Nephron (organoid): ENCODE data around the gene RAB17.

Experiments used
- H3K27ac Mint-ChIP-seq, 3 experiments: 2 replicates each; pipeline ENCODE4 v1.8.0; 2020; ENCODE audit warnings: mixed read lengths in 3 of 3, mild to moderate bottlenecking in 2 of 3, moderate library complexity in 1 of 3
- H3K27me3 Mint-ChIP-seq: 2 replicates; pipeline ENCODE4 v1.8.0; 2021; ENCODE audit warnings: low read depth, mild to moderate bottlenecking, moderate library complexity, mixed read lengths
- H3K36me3 Mint-ChIP-seq: 2 replicates; pipeline ENCODE4 v1.8.0; 2020; ENCODE audit warnings: low read depth, mixed read lengths
- H3K4me1 Mint-ChIP-seq: 2 replicates; pipeline ENCODE4 v1.8.0; 2020; ENCODE audit warnings: mixed read lengths
- H3K4me3 Mint-ChIP-seq, 3 experiments: 2 replicates each; pipeline ENCODE4 v1.8.0; 2020; ENCODE audit warnings: mild to moderate bottlenecking in 3 of 3, mixed read lengths in 3 of 3, moderate library complexity in 2 of 3
- H3K9me3 Mint-ChIP-seq: 2 replicates; pipeline ENCODE4 v1.8.0; 2020; ENCODE audit warnings: mixed read lengths
- CTCF ChIP-seq, 3 experiments: fragments of 200-600 bp; sonication (generic); IDR thresholded peaks; one replicate each; pipeline ENCODE4 v1.5.0; 2021; ENCODE audit warnings: antibody characterized with exemption in 3 of 3; ENCODE audit not compliant: unreplicated experiment in 3 of 3

RAB17 gene

DNA sequence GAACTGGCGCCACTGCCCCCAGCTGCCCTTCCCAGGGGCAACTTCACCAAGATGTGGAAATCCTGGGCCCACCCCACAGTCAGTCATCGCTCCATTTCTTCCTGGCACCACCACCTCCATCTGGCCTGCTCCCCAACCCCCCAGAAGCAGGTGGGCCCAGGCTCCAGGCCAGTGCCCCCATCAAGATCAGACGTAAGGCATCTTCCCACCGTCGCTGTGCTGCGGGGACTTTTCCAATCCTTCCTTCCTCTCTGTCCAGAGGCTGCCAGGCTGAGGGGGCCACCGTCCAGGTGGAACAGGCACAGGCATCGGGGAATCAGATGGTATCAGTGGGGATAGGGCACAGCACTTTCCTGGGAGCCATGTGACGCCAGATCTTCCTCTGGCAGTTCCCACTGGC lies 16.1 kb downstream of the RAB17 start:
- no peak for TF ChIP-seq CTCF (IDR thresholded peaks at IDR 0.05; ENCODE audit: unreplicated experiment in 3 of 3)
- H3K27ac Mint-ChIP-seq: no peak overlapping the region
- no peaks in the 10 kb centered on the region for H3K9me3 Mint-ChIP-seq
- H3K4me3 Mint-ChIP-seq: no peak overlapping the region
- no peaks in the 10 kb centered on the region for H3K36me3 Mint-ChIP-seq
- peaks cover 20% of the 10 kb centered on the region for H3K4me1 Mint-ChIP-seq
- peaks cover 14% of the 10 kb centered on the region for H3K27me3 Mint-ChIP-seq

- peak overlapping the region in 1 of 3 experiments; percentile 28 for H3K4me3 Mint-ChIP-seq
- H3K36me3 Mint-ChIP-seq: no peaks in the 10 kb centered on the region
- no peak for TF ChIP-seq CTCF (IDR thresholded peaks at IDR 0.05; ENCODE audit: unreplicated experiment in 3 of 3)
- H3K4me1 Mint-ChIP-seq: peaks cover 20% of the 10 kb centered on the region
- no peak overlapping the region for H3K27ac Mint-ChIP-seq
- H3K9me3 Mint-ChIP-seq: no peaks in the 10 kb centered on the region
- peaks cover 15% of the 10 kb centered on the region for H3K27me3 Mint-ChIP-seq
Observed at GRCh38 chr2:237573721-237574415, 16.7 kb downstream of the RAB17 start.

DNA sequence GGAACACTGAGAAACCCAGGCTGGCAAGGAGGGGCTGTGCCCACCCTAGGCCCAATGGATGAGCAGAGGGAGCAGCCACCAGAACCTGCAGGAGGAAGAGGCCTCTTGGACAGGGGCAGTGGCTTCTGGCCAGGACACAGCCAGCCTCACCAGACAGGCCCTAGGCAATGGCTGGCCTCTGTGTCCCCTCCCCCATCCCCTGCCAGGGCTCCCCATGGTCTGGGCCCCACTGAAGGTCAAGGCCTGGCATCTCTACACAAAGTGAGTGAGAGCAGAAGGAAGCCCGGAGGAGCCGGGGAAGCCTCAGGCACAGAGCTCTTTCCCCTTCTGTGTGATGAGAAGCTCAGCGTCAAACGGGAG lies 17.8 kb downstream of the RAB17 start:
- Mint-ChIP-seq H3K36me3 (no peaks in the 10 kb centered on the region), H3K4me3 (no peak overlapping the region)

GRCh38 chr2:237572021-237572741 lies 18.4 kb downstream of the RAB17 start:
- TF ChIP-seq CTCF (IDR thresholded peaks at IDR 0.05; ENCODE audit: unreplicated experiment in 3 of 3): peak; percentile 99 to 100 (median 99)
- H3K4me1 Mint-ChIP-seq: peaks cover 20% of the 10 kb centered on the region
- no peaks in the 10 kb centered on the region for H3K9me3 Mint-ChIP-seq

More for the DNA sequence above, 17.8 kb downstream of the RAB17 start:
- no peak overlapping the region for H3K27ac Mint-ChIP-seq
- no peaks in the 10 kb centered on the region for H3K9me3 Mint-ChIP-seq
- peaks cover 15% of the 10 kb centered on the region for H3K27me3 Mint-ChIP-seq
- H3K4me1 Mint-ChIP-seq: peaks cover 20% of the 10 kb centered on the region
- TF ChIP-seq CTCF (IDR thresholded peaks at IDR 0.05; ENCODE audit: unreplicated experiment in 3 of 3): no peak

DNA sequence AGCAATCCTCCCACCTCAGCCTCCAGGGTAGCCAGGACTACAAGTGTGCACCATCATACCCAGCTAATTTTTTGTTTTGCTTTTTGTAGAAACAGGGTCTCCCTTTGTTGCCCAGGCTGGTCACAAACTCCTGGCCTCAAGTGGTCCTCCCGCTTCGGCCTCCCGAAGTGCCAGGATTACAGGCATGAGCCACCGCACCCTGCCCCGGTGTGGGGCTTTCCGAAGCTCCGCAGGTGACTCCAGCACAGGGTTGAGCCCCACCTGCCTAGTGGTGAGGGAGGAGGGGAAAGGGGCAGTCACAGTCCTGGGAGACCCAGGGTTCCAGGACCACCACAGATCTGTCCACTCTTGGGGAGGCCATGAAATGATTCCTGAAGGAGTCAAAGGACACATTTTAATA lies 19.0 kb downstream of the RAB17 start:
- Mint-ChIP-seq H3K36me3 (no peaks in the 10 kb centered on the region), H3K4me1 (peaks cover 18% of the 10 kb centered on the region), H3K9me3 (no peaks in the 10 kb centered on the region), H3K4me3 (no peak overlapping the region), H3K27me3 (peaks cover 13% of the 10 kb centered on the region), H3K27ac (no peak overlapping the region)
- no peak for TF ChIP-seq CTCF (IDR thresholded peaks at IDR 0.05; ENCODE audit: unreplicated experiment in 3 of 3)

More at GRCh38 chr2:237572021-237572741, 18.4 kb downstream of the RAB17 start:
- Mint-ChIP-seq H3K4me3 (peak overlapping the region in 1 of 3 experiments; percentile 10), H3K36me3 (no peaks in the 10 kb centered on the region), H3K27ac (no peak overlapping the region), H3K27me3 (peaks cover 15% of the 10 kb centered on the region)
